NCI-H748 (cell line): ENCODE measurements around the gene FERMT3.

ENCODE experiments used
- DNase-seq: peaks from one replicate; lab custom pipeline; 2025; ENCODE audit not compliant: unreplicated experiment; lab: John Stamatoyannopoulos, UW

Gene FERMT3

GRCh38 chr11:64262271-64263002, 55.9 kb downstream of the FERMT3 start:
- no peak for DNase-seq

DNA sequence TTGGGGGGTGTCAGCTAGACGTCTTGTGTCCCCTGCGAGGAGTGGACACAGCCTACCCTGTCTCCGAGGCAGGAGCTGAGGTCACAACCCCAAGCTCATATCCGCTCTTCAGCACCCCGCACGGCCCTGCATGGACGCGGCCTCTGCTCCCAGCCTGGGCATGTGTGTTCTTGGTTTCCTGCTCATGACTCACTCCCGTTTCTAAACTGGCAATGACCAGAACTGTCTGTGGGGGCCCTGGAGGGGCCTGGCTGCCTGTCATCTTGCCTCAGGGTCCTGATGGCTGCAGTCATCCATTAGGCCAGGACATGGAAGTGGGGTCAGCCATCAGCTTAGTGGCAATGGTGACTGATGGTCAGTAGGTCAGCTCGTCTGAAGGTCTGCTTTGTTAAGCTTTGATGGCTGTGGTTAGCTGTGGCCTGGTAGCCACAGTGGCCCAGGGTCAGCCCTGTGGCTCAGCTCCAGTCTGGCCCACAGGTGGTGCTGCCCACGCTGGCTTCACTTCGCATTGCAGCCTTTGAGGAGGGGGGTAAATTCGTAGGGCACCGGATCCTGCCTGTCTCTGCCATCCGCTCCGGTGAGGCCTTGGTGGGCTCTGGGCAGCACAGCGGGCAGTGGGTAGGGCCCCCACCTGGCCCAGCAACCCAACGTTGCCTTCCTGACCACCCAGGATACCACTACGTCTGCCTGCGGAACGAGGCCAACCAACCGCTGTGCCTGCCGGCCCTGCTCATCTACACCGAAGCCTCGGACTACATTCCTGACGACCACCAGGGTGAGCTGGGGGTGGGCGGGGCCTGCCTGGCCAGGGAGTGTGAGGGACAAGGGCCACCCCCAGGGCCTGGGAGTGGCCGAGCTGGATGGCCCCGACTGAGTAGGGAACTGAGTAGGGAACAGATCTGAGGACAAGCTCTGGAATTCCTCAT, 56.8 kb downstream of the FERMT3 start:
- no peak for DNase-seq

GRCh38 chr11:64263947-64264317, 57.4 kb downstream of the FERMT3 start:
- DNase-seq = no peak

GRCh38 chr11:64264371-64264852, 57.9 kb downstream of the FERMT3 start:
- no peak for DNase-seq

GRCh38 chr11:64265176-64266160, 58.9 kb downstream of the FERMT3 start:
- no peak for DNase-seq

DNA sequence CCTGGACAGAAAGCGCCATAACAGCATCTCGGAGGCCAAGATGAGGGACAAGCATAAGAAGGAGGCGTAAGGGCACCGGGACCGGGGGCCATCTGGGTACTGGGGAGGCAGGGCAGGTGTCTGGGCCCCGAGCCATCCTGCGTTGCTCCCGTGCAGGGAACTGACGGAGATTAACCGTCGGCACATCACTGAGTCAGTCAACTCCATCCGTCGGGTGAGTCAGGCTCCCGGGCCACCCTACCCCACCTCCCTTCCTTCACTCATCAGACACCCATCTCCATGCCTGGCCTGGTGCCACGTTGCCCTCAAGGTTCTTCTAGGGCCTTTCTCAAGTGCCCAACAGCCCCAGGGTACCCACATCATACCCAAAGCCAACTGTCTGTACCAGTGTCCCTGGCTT, 59.8 kb downstream of the FERMT3 start:
- DNase-seq = no peak

DNA sequence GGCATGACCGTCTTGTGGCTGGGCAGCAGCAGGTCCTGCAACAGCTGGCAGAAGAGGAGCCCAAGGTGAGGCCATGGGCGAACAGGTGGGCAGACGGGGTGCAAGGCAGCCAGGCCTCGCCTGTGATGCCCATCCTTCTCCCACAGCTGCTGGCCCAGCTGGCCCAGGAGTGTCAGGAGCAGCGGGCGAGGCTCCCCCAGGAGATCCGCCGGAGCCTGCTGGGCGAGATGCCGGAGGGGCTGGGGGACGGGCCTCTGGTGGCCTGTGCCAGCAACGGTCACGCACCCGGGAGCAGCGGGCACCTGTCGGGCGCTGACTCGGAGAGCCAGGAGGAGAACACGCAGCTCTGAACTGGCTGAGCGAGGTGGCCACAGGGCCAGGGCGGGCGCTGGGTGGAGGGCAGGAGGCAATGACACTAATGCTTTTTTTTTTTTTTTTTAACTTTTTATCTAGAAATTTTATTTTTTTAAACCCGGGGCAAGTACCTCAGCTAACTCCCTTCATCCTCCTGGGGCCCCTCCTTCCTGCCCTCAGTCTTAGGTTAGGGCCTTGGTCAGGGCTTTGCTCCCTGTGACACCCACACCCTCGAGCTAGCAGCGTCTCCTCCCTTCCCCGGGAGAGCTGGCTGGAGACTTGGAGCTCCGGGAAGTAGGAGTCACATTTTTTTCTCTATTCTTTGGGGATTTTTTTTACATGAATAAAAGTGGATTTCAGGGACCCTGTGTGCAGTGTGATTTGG, 60.9 kb downstream of the FERMT3 start:
- DNase-seq = no peak

- DNase-seq = peak; percentile 39
Observed at GRCh38 chr11:64268025-64268892, 61.7 kb downstream of the FERMT3 start.

DNA sequence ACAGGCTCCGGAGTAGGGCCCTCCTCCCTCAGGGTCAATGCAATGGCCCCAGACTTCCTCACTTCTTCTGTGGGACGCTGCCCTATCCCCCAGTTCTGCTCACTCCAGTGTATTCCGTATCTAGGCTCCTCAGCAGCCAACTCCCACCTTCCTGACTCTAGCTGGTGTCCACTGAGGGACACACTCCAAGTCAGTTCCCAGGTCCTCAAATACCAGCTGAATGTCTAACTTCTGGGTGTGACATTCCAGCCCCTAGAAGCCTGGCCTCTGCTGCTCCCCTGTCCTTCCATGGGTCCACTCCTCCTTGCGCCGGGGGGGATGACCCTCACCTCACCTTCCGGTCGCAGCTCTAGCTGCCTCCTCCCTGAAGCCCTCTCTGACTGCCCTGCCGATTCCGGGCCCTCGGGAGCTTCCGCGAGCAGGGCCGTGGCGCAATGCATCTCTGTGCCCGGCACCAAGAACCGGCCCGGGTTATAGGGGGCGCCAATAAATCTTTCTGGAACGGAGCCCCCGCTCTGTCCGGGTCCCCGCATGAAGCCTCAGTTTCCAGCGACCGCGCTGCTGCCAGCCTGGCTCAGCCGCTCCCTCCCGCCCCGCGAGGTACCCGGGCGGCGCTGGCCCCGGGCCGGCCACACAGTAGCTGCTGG, 62.5 kb downstream of the FERMT3 start:
- DNase-seq = peak; percentile 52

DNA sequence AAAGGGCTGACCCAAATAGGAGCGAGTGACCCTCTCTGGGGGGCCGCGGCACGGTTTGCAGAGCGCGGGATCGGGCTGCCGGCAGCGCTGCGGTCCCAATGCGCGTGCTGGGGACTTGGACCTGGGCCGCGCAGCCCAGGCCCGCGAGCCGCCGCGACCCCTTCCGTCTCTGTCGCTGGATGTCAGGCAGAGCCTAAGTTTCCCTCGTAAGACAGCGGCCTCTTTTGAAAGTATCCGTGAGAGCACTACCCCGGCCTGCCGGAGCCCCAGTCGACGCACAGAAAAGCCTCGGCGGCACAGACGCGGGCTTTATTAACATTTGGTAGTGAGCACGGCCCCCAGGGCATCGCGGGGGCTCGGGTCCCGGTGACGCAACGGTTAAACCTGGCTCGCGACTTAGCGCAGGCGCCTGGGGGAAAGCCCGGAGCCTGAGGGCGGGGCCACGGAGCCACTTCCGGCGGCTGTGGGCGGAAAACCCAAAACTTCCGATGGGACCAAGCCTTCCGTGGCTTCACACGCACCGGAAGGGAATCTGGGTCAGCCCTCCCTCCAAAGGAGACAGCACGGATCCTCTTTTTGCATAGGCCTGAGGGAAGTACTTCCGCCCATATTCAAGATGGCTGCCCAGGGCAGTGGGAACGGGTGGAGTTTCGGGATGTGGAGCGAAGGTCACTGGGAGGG, 63.2 kb downstream of the FERMT3 start:
- peak; percentile 100 for DNase-seq
